H1 (cell line): Measurements from ENCODE around the gene MAGI2. TPM values are rescaled to one million over a fixed set of nuclear protein-coding genes. Genes with fewer than 3 reads are reported as not detected.

ENCODE experiments used
- ATF2 ChIP-seq: IDR thresholded peaks from 2 replicates; pipeline ENCODE4 v1.6.1; 2012; ENCODE audit warnings: low read length, inconsistent platforms
- ATF3 ChIP-seq: IDR thresholded peaks from 2 replicates; pipeline ENCODE4 v1.6.1; 2011; ENCODE audit warnings: low read depth, mild to moderate bottlenecking, low read length; ENCODE audit not compliant: insufficient read depth
- CHD1 ChIP-seq: IDR thresholded peaks from 2 replicates; pipeline ENCODE4 v1.6.1; 2012; ENCODE audit warnings: low read depth, low read length, improper control_type of control experiment
- CHD2 ChIP-seq: IDR thresholded peaks from 2 replicates; pipeline ENCODE4 v1.6.1; 2012; ENCODE audit warnings: low read length, improper control_type of control experiment
- CREB1 ChIP-seq: IDR thresholded peaks from 2 replicates; pipeline ENCODE4 v1.6.1; 2012; ENCODE audit warnings: inconsistent platforms
- CTCF ChIP-seq, 3 experiments: IDR thresholded peaks; 1 replicate in 2 of 3; 2 replicates in 1 of 3; pipeline versions ENCODE4 v1.5.1 to v1.6.1; 2011; ENCODE audit warnings: low read length in 3 of 3, mild to moderate bottlenecking in 3 of 3, inconsistent platforms in 2 of 3, low read depth in 1 of 3, moderate library complexity in 1 of 3; ENCODE audit not compliant: insufficient read depth in 1 of 3; ENCODE audit errors: control extremely low read depth in 1 of 3
- E2F6 ChIP-seq: IDR thresholded peaks from 2 replicates; pipeline ENCODE4 v1.6.1; 2012; ENCODE audit warnings: inconsistent platforms
- EZH2 ChIP-seq: fragments of 200-600 bp; sonication (generic); IDR thresholded peaks from 2 replicates; pipeline ENCODE4 v1.7.1; 2012; ENCODE audit warnings: low read depth, mild to moderate bottlenecking, moderate library complexity, low read length, inconsistent platforms; ENCODE audit not compliant: severe bottlenecking
- GTF2F1 ChIP-seq: IDR thresholded peaks from 2 replicates; pipeline ENCODE4 v1.6.1; 2012; ENCODE audit warnings: low read depth, low read length, improper control_type of control experiment, borderline replicate concordance
- HDAC6 ChIP-seq: IDR thresholded peaks from one replicate; pipeline ENCODE4 v1.7.1; 2012; ENCODE audit warnings: low read depth, mild to moderate bottlenecking, inconsistent platforms, low read length, moderate library complexity
- KDM4A ChIP-seq: IDR thresholded peaks from one replicate; pipeline ENCODE4 v1.7.1; 2012; ENCODE audit warnings: low read depth, mild to moderate bottlenecking, moderate library complexity, low read length, inconsistent platforms; ENCODE audit not compliant: severe bottlenecking
- POLR2A ChIP-seq, 2 experiments: IDR thresholded peaks; 1 replicate in 1 of 2; 2 replicates in 1 of 2; pipeline ENCODE4 v1.6.1; 2011; ENCODE audit warnings: low read depth in 2 of 2, low read length in 2 of 2, mild to moderate bottlenecking in 2 of 2; ENCODE audit errors: control extremely low read depth in 1 of 2
- RAD21 ChIP-seq, 2 experiments: IDR thresholded peaks in 1 of 2; conservative IDR thresholded peaks in 1 of 2; 2 replicates each; pipeline ENCODE4 v1.6.1; 2011; ENCODE audit warnings: low read depth in 2 of 2, low read length in 2 of 2, improper control_type of control experiment in 1 of 2, inconsistent platforms in 1 of 2, mild to moderate bottlenecking in 1 of 2, moderate library complexity in 1 of 2
- RFX5 ChIP-seq: IDR thresholded peaks from 2 replicates; pipeline ENCODE4 v1.6.1; 2011; ENCODE audit warnings: low read depth, low read length, improper control_type of control experiment, borderline replicate concordance
- SRF ChIP-seq: IDR thresholded peaks from 2 replicates; pipeline ENCODE4 v1.6.1; 2011; ENCODE audit warnings: mild to moderate bottlenecking, low read depth, low read length, moderate library complexity
- SUZ12 ChIP-seq: fragments of 200-600 bp; sonication (generic); IDR thresholded peaks from 2 replicates; pipeline ENCODE4 v1.6.1; 2012; ENCODE audit warnings: mild to moderate bottlenecking, inconsistent platforms, low read length, moderate library complexity, mixed read lengths
- TBP ChIP-seq: IDR thresholded peaks from 2 replicates; pipeline ENCODE4 v1.6.1; 2011; ENCODE audit warnings: low read depth, low read length, improper control_type of control experiment
- TEAD4 ChIP-seq: IDR thresholded peaks from 2 replicates; pipeline ENCODE4 v1.6.1; 2012; ENCODE audit warnings: low read depth, low read length, inconsistent platforms, mixed read lengths
- polyA plus RNA-seq, 7 experiments: library from polyadenylated mRNA; depleted of rRNA in 3 of 7; stranded (reverse) in 5 of 7; unstranded in 2 of 7; fragments of >200 nt in 5 of 7; fragments of 200-250 nt in 2 of 7; gene quantifications; 1 replicate in 5 of 7; 2 replicates in 1 of 7; 4 replicates in 1 of 7; pipeline versions ENCODE4 v1.2.1 to v1.2.3, GENCODE V29; 2011 to 2013; ENCODE audit warnings: missing spikeins in 2 of 7, mixed read lengths in 2 of 7
- total RNA-seq: library from RNA; stranded (reverse); fragmentation: NEBNext Ultra II Directional; extraction: Animal tissue kit (Norgen Biotek cat#: 25700); gene quantifications from 2 replicates; pipeline ENCODE4 v1.2.1, GENCODE V29; 2021

Gene MAGI2
- total and polyA plus RNA-seq, 2 of the 8 experiments (the other 6 are each of a cell fraction or from before 2014, with no cell fraction given): 6.0 to 27.3 TPM

- no peak for TF ChIP-seq CHD2
- peak; percentile 64 for TF ChIP-seq TEAD4
- no peak for TF ChIP-seq HDAC6
- TF ChIP-seq SUZ12: no peak
- TF ChIP-seq GTF2F1: no peak
- TF ChIP-seq RAD21 (IDR thresholded peaks at IDR 0.05 in 1 of 2, conservative IDR thresholded peaks at IDR 0.05 in 1 of 2; ENCODE audit: low read depth in 2 of 2, low read length in 2 of 2): peak; percentile 78 to 79
- TF ChIP-seq SRF: no peak
- no peak for TF ChIP-seq POLR2A (IDR thresholded peaks at IDR 0.05; ENCODE audit: control extremely low read depth in 1 of 2, low read depth in 2 of 2, low read length in 2 of 2)
- no peak for TF ChIP-seq ATF3
- TF ChIP-seq RFX5: no peak
- TF ChIP-seq CREB1: no peak
- TF ChIP-seq E2F6: no peak
- no peak for TF ChIP-seq EZH2
- no peak for TF ChIP-seq KDM4A
- TF ChIP-seq TBP: no peak
- TF ChIP-seq ATF2: peak; percentile 43; the same call in 1 of the 2 replicates
- no peak for TF ChIP-seq CHD1
- TF ChIP-seq CTCF (IDR thresholded peaks at IDR 0.05; ENCODE audit: control extremely low read depth in 1 of 3, insufficient read depth in 1 of 3, low read depth in 1 of 3, low read length in 3 of 3): peak; percentile 82 to 95 (median 95)
Measured at GRCh38 chr7:78039790-78040776, 1413.4 kb downstream of the MAGI2 start (continued).
